H9 (cell line): ENCODE results near the gene FAM124A. TPM values are rescaled to one million over a fixed set of nuclear protein-coding genes. Genes with fewer than 3 reads are reported as not detected.
A peak's percentile ranks its signal among the peaks of the same experiment; 100 is the strongest.

Experiments
- DNase-seq: peaks from one replicate; pipeline ENCODE4 v3.0.0-alpha.2; 2017
- H2AFZ ChIP-seq: one replicate; pipeline ENCODE4 v1.6.1; 2013; ENCODE audit warnings: mild to moderate bottlenecking, low read length, control low read depth, moderate library complexity
- H2AK5ac ChIP-seq: 2 replicates; pipeline ENCODE4 v1.6.1; 2013; ENCODE audit warnings: low read length, control low read depth, mixed read lengths; ENCODE audit not compliant: insufficient read length
- H2BK120ac ChIP-seq: one replicate; pipeline ENCODE4 v1.6.1; 2013; ENCODE audit warnings: low read depth, mild to moderate bottlenecking, low read length, control low read depth, inconsistent platforms; ENCODE audit not compliant: poor library complexity, severe bottlenecking
- H2BK12ac ChIP-seq: 2 replicates; pipeline ENCODE4 v1.6.1; 2013; ENCODE audit warnings: low read length, control low read depth, mixed read lengths, low read depth; ENCODE audit not compliant: insufficient read length
- H2BK15ac ChIP-seq: 2 replicates; pipeline ENCODE4 v1.6.1; 2013; ENCODE audit warnings: low read depth, low read length, control low read depth
- H2BK20ac ChIP-seq: one replicate; pipeline ENCODE4 v1.6.1; 2013; ENCODE audit warnings: low read depth, mild to moderate bottlenecking, low read length, control low read depth, inconsistent platforms; ENCODE audit not compliant: poor library complexity, severe bottlenecking
- H2BK5ac ChIP-seq: 2 replicates; pipeline ENCODE4 v1.6.1; 2013; ENCODE audit warnings: low read length, control low read depth, mixed read lengths; ENCODE audit not compliant: insufficient read length
- H3K14ac ChIP-seq: 2 replicates; pipeline ENCODE4 v1.6.1; 2013; ENCODE audit warnings: low read length, control low read depth; ENCODE audit not compliant: insufficient read depth
- H3K18ac ChIP-seq: 2 replicates; pipeline ENCODE4 v1.6.1; 2013; ENCODE audit warnings: low read depth, mild to moderate bottlenecking, mixed read lengths, low read length, control low read depth; ENCODE audit not compliant: insufficient read length
- H3K23ac ChIP-seq: 2 replicates; pipeline ENCODE4 v1.6.1; 2013; ENCODE audit warnings: low read length, control low read depth, mixed read lengths, low read depth; ENCODE audit not compliant: insufficient read length
- H3K23me2 ChIP-seq: 2 replicates; pipeline ENCODE4 v1.6.1; 2013; ENCODE audit warnings: low read depth, mild to moderate bottlenecking, mixed read lengths, low read length, control low read depth; ENCODE audit not compliant: insufficient read length, poor library complexity, severe bottlenecking
- H3K27ac ChIP-seq: 2 replicates; pipeline ENCODE4 v1.5.1; 2013; ENCODE audit warnings: low read length, control low read depth, mixed read lengths, low read depth; ENCODE audit not compliant: insufficient read length
- H3K27me3 ChIP-seq: 2 replicates; pipeline ENCODE4 v1.6.1; 2013; ENCODE audit warnings: low read length, control low read depth, inconsistent platforms; ENCODE audit not compliant: insufficient read depth
- H3K4ac ChIP-seq: 2 replicates; pipeline ENCODE4 v1.6.1; 2013; ENCODE audit warnings: low read depth, mild to moderate bottlenecking, control low read depth, inconsistent platforms, low read length, moderate library complexity
- H3K4me1 ChIP-seq: 2 replicates; pipeline ENCODE4 v1.6.1; 2013; ENCODE audit warnings: low read length, control low read depth, inconsistent platforms; ENCODE audit not compliant: insufficient read depth
- H3K4me2 ChIP-seq: 2 replicates; pipeline ENCODE4 v1.6.1; 2013; ENCODE audit warnings: low read length, control low read depth, mixed read lengths; ENCODE audit not compliant: insufficient read length, insufficient read depth
- H3K56ac ChIP-seq: 2 replicates; pipeline ENCODE4 v1.6.1; 2013; ENCODE audit warnings: low read depth, mild to moderate bottlenecking, mixed read lengths, low read length, control low read depth; ENCODE audit not compliant: insufficient read length
- H3K79me1 ChIP-seq: 2 replicates; pipeline ENCODE4 v1.6.1; 2013; ENCODE audit warnings: low read depth, mild to moderate bottlenecking, moderate library complexity, low read length, control low read depth, inconsistent platforms; ENCODE audit not compliant: insufficient read depth, poor library complexity, severe bottlenecking
- H3K79me2 ChIP-seq: 2 replicates; pipeline ENCODE4 v1.6.1; 2013; ENCODE audit warnings: low read length, control low read depth, inconsistent platforms; ENCODE audit not compliant: insufficient read depth
- H3K9ac ChIP-seq: 2 replicates; pipeline ENCODE4 v1.6.1; 2013; ENCODE audit warnings: low read length, control low read depth, mixed read lengths; ENCODE audit not compliant: insufficient read length; ENCODE audit errors: extremely low read depth
- H3K9me3 ChIP-seq: one replicate; pipeline ENCODE4 v1.6.1; 2013; ENCODE audit warnings: low read depth, low read length, inconsistent platforms; ENCODE audit not compliant: control insufficient read depth
- H3T11ph ChIP-seq: one replicate; pipeline ENCODE4 v1.6.1; 2013; ENCODE audit warnings: mild to moderate bottlenecking, low read length, control low read depth, inconsistent platforms
- H4K20me1 ChIP-seq: one replicate; pipeline ENCODE4 v1.6.1; 2013; ENCODE audit not compliant: control insufficient read depth, insufficient read length, insufficient read depth
- H4K5ac ChIP-seq: 2 replicates; pipeline ENCODE4 v1.6.1; 2013; ENCODE audit warnings: low read depth, mild to moderate bottlenecking, mixed read lengths, low read length, control low read depth; ENCODE audit not compliant: insufficient read length
- H4K8ac ChIP-seq: replicated peaks from 2 replicates; pipeline ENCODE4 v1.6.1; 2013; ENCODE audit warnings: low read length, control low read depth, mixed read lengths, low read depth; ENCODE audit not compliant: insufficient read length
- H4K91ac ChIP-seq: 2 replicates; pipeline ENCODE4 v1.6.1; 2013; ENCODE audit warnings: low read depth, mild to moderate bottlenecking, moderate library complexity, mixed read lengths, low read length, control low read depth; ENCODE audit not compliant: insufficient read length
- H3K27ac Mint-ChIP-seq, 3 experiments: 2 replicates in 2 of 3; 3 replicates in 1 of 3; pipeline ENCODE4 v1.8.0; 2020 to 2021; ENCODE audit warnings: mixed read lengths in 3 of 3, mild to moderate bottlenecking in 1 of 3, moderate library complexity in 1 of 3
- H3K27me3 Mint-ChIP-seq: 2 replicates; pipeline ENCODE4 v1.8.0; 2021; ENCODE audit warnings: low read depth, mild to moderate bottlenecking, moderate library complexity, mixed read lengths
- H3K36me3 Mint-ChIP-seq, 3 experiments: 2 replicates in 2 of 3; 3 replicates in 1 of 3; pipeline ENCODE4 v1.8.0; 2020 to 2021; ENCODE audit warnings: low read depth in 3 of 3, mixed read lengths in 3 of 3; ENCODE audit not compliant: insufficient read depth in 1 of 3
- H3K4me1 Mint-ChIP-seq, 2 experiments: 2 replicates each; pipeline ENCODE4 v1.8.0; 2020; ENCODE audit warnings: mixed read lengths in 2 of 2
- H3K4me3 Mint-ChIP-seq, 2 experiments: 2 replicates in 1 of 2; 3 replicates in 1 of 2; pipeline ENCODE4 v1.8.0; 2020 to 2021; ENCODE audit warnings: mild to moderate bottlenecking in 2 of 2, mixed read lengths in 2 of 2, moderate library complexity in 1 of 2
- H3K9me3 Mint-ChIP-seq, 2 experiments: 2 replicates in 1 of 2; 3 replicates in 1 of 2; pipeline ENCODE4 v1.8.0; 2020; ENCODE audit warnings: mild to moderate bottlenecking in 2 of 2, mixed read lengths in 2 of 2, moderate library complexity in 1 of 2
- WGBS: extraction: QIAGEN DNeasy Blood & Tissue Kit; methylation state at CpG from one replicate; pipeline ENCODE4 v1.1.7; 2013; ENCODE audit warnings: missing lambda C conversion rate, low lambda C conversion rate, mixed read lengths; ENCODE audit not compliant: insufficient read length; ENCODE audit errors: extremely low coverage; 5-methylcytosine and 5-hydroxymethylcytosine counted together
- total RNA-seq: library from RNA; stranded (reverse); gene quantifications from 2 replicates; pipeline ENCODE4 v1.2.1, GENCODE V29; 2021
- TF ChIP-seq, protein P1 (sequence below): fragments of 200-600 bp; sonication (generic); conservative IDR thresholded peaks from 3 replicates; pipeline ENCODE4 v1.8.0; 2021; ENCODE audit warnings: antibody characterized with exemption, mild to moderate bottlenecking

FAM124A gene
- total RNA-seq, 1 experiment from 2014 or later, result 41.9 TPM

- Histone ChIP-seq H4K91ac (no peak overlapping the region), H3K27ac (no peak overlapping the region), H2BK120ac (no peak overlapping the region), H3K9ac (no peak overlapping the region), H3K23ac (no peak overlapping the region), H3K23me2 (no peaks in the 10 kb centered on the region), H3K56ac (no peak overlapping the region), H3K27me3 (no peaks in the 10 kb centered on the region), H3K9me3 (no peaks in the 10 kb centered on the region), H3K79me1 (no peaks in the 10 kb centered on the region), H3K4me1 (no peaks in the 10 kb centered on the region; the same call in 1 of the 2 replicates), H3T11ph (no peak overlapping the region), H3K18ac (no peak overlapping the region), H2BK15ac (no peak overlapping the region), H2BK5ac (no peak overlapping the region), H2BK12ac (no peak overlapping the region), H3K14ac (no peak overlapping the region), H2AK5ac (no peak overlapping the region), H2AFZ (no peak overlapping the region), H3K79me2 (no peaks in the 10 kb centered on the region), H3K4me2 (no peak overlapping the region), H4K8ac (no peak overlapping the region), H4K5ac (no peak overlapping the region), H3K4ac (no peak overlapping the region), H4K20me1 (no peaks in the 10 kb centered on the region), H2BK20ac (no peak overlapping the region)
- TF ChIP-seq, protein P1, sequence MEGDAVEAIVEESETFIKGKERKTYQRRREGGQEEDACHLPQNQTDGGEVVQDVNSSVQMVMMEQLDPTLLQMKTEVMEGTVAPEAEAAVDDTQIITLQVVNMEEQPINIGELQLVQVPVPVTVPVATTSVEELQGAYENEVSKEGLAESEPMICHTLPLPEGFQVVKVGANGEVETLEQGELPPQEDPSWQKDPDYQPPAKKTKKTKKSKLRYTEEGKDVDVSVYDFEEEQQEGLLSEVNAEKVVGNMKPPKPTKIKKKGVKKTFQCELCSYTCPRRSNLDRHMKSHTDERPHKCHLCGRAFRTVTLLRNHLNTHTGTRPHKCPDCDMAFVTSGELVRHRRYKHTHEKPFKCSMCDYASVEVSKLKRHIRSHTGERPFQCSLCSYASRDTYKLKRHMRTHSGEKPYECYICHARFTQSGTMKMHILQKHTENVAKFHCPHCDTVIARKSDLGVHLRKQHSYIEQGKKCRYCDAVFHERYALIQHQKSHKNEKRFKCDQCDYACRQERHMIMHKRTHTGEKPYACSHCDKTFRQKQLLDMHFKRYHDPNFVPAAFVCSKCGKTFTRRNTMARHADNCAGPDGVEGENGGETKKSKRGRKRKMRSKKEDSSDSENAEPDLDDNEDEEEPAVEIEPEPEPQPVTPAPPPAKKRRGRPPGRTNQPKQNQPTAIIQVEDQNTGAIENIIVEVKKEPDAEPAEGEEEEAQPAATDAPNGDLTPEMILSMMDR, result peak; percentile 34; the same call in 1 of the 3 replicates
- Mint-ChIP-seq H3K36me3 (no peaks in the 10 kb centered on the region), H3K27ac (no peak overlapping the region), H3K27me3 (no peaks in the 10 kb centered on the region), H3K4me1 (peaks cover 35 to 48% of the 10 kb centered on the region in 2 experiments), H3K9me3 (no peaks in the 10 kb centered on the region), H3K4me3 (no peak overlapping the region)
- WGBS, result no CpG with 5 or more reads among the region's 6 CpGs
- peak; percentile 94 for DNase-seq
Observed at GRCh38 chr13:51328488-51328887, 106.3 kb downstream of the FAM124A start.
